ENCODE measurements around the gene HOXB9.
A peak's percentile ranks its signal among the peaks of the same experiment; 100 is the strongest.

Gene HOXB9

DNA sequence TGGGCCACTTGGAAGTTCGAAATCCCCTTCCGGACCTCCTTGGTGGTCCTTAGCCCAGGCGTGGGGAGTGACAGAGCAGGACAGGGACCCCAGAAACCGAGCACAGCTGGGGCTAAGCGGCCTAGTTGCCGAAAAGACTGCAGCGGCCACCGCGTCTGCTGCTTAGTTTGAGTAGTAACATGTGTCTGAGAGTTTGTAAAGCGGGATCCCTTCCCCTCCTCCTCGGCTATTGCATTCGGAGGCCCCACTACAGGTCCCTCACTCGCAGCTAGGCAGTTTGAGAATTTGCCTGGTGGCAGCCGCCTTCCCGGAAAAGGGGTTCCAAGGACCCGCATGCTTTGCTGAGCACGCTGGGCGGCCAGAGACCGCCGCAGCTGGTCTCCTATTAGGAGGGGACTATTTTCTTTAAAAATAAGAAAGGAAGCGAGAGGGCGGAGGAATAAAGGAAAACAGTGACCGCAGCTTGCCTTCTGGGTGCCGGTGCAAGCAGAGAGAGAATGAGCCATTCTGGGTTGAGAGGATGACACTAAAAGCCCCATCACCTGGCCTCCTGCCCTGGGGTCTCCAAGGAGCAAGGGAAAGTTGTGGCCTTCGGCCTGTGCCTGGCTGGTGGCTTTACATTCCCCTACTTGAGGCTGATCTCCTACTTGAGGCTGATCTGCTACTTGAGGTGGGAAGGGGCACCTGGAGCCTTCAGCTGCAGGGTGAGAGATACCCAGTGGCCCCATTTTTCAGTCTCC is 31.4 kb downstream of the HOXB9 start:
- DNase-seq, result no peak

GRCh38 chr17:48593840-48594537 is 32.2 kb downstream of the HOXB9 start:
- DNase-seq, result peak; percentile 90

DNA sequence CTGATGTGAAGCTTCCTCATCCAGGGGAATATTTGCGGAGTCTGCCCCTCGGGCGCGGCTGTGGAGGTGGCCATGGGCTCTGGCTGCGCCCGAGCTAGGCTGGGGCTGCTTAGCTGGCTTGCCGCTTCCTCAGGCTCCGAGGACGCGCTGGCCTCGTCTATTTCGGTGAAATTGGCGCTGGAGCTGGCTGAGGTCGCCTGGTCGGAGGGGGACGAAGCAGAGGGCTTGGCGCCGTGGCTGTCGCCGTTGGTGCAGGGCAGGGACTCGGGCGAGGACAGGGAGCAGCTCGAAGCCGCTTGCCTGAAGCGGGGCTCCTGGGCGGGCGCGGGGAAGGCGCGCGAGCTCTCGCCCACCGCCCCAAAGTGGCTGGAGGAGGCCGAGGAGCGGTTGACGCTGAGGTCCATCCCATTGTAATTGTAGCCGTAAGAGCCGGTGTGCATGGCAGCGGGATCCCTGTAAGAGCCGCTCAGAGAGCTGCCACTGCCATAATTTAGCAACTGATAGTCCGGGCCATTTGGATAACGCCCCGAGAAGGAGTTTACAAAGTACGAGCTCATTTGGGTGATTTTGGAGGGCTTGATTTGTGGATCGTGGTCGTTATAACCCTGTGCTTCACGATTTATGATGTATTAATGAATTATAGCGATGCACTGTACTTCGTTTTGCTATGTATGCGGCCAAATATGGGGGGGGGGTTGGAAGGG is 32.9 kb downstream of the HOXB9 start, which contains the start of gene HOXB5:
Gene HOXB5, minus strand, starts transcription at position 654 of the 704 bp plus-strand sequence. Its CDS starts 97 bp downstream, at position 557.
- DNase-seq, result peak; percentile 50

- no peak for DNase-seq
These were observed 33.6 kb downstream of the HOXB9 start for GRCh38 chr17:48592577-48592976.

DNA sequence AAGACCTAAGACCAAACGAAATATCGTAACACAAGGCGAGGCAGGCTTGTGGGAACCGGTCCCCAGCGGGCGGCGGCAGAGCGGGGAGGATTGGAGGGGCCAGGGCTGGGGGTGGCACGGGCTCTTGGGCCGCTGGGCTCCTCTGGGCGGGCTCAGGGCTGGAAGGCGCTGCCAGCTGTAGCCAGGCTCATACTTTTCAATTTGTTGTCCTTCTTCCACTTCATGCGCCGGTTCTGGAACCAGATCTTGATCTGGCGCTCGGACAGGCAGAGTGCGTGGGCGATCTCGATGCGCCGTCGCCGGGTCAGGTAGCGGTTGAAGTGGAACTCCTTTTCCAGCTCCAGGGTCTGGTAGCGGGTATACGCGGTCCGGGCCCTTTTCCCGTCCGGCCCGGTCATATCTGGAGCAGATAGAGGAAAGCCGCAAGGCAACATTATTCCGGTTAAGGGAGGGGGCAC is 34.1 kb downstream of the HOXB9 start:
- no peak for DNase-seq

DNA sequence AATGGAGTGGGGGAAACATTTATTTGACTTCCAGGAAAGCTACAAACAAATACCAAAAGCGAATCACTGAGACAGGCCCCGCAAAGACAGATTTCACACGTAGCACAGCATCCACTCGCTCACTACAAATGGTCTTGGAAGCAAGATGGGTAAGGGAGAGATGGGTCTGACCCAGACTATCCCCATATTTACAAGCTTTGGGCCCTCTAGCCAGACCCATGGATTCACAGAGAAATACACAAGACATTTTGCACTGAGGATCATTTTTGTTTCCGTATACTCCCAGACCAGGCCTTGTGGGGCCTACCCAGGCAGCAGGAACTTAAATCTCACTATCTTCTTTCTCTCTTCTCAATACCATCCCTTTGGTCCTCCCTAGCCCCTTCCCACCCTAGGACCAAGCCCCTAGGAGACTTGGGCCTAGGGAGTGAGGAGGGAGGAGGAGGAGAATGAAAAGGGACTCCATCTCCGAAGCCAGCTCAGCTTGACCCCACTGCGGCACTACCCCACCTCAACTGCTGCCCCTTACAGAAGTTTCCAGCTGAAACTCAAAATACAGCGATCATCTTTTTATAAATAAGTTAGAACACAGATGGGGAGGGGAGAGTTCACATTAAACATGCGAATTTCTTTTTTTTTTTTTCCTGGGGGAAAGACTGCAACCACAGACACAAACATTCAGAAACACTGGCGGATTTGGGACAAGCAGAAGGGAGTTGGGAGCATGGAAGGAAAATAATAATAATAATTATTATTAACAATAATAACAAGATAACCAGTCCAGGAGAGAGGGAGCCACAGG is 34.7 kb downstream of the HOXB9 start:
- DNase-seq, result no peak

GRCh38 chr17:48590607-48591161 is 35.5 kb downstream of the HOXB9 start:
- DNase-seq, result no peak

DNA sequence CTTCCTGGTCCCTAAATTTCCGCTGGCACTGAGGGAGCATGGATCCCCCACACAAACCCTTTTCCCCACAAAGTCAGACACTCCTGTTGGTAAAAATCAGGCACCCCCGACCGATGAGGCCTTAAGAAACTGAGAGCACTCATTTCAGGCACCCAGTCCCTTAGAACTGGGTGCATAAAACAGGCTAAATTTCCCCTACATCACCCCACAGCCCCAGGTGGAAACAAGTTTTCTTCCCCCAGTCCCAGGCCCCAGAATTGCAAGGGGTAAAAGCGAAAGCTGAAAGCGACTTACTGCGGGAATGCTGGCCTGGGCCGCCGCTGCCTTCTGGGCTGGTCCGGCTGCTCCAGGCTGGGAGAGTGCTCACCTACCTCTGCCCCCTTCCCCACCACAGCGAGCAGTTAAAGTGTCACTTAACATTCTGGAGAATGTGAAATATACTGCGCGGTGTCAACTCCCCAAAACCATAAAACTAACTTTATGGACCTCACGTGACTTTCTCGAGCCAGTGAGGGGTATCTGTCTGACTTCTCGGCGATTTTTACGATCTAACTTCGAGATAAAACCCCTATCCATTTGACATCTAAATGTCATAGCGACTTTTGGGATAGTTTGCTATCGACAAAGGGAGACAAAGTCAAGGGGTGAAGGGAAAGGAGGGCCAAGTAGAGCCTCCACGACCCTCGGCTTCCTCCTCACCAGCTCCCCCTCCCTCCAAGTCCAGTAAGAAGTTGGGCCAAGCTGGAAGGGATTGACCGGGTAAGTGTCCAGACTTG is 36.1 kb downstream of the HOXB9 start, which contains the start of gene HOXB3:
Gene HOXB3, minus strand, starts transcription at position 411 of the 776 bp plus-strand sequence. CDS start 37,767 bp downstream, outside the sequence.
- no peak for DNase-seq

- no peak for DNase-seq
These were observed 36.9 kb downstream of the HOXB9 start for GRCh38 chr17:48589060-48589830.

DNA sequence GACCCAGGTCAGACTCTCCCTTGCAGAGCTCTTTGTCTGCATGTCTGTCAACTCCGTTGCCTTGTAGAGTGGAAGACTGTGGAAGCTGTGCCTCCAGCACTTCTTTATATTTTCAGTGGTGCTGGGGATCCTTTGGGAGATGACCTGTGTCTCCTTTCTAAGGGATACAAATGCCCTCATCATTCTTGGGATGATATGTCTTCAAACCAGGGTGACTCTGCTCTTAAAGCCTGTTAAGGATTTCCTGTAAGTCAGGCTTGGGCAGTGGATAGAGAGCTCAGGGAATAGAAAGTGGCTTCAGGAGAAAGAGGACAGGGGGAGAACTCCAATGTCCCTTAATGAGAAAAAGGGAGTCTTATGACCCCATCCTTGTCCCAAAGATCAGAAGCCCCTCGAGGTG is 37.6 kb downstream of the HOXB9 start:
- DNase-seq, result no peak

DNA sequence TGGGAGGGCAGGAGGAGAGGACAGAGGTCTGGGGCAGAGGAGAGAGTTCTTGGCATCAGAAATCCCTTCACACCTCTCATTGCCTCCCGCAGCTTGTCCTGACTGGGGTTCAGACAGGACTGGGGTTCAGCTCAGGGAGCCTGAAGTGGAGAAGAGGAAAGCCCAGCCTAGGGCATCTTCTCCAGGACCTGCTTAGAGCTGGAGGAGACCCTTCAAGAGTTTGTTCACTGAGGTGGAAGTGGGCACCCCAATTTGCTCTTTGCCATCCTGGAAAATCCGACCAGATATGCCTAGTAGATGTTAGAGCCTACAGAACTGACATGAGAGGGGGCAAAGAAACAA is 38.1 kb downstream of the HOXB9 start:
- DNase-seq, result no peak

DNA sequence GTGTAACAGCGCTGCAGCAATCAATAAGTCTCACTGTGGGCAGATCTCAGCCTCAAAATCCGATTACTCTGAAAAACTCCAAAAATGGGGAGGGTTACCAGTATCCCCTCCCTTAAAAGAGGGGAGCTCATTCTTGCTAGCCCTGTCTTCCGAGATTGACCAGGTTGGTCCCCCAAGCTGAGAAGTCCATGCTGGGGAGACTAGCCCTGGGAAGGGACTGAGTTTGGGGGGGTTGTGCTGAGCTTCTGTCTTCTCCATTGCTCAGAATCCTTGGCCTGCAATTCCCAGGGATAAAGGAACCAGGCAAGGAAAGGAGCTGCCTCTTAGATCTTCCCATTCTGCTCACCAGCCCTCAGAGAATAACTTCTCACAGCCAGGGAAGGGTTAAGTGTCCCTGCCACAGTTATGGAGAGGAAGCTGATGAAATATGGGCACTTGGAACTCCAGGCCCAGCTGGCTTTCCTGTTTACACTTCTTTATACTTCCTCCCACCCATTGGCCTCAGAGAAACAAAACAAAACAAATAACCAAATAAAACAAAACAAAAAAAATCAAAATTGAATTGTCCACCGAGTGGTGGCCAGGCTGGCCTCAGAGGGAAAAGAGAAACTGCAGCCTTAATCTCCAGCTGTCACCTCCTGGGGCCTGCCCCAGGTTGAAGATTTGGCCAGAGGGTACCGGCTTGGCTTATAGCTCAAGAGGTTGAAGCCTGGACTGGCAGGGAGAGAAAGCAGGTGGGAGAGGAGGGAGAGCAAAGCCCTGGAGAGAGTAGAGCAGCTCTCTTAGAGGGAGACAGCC is 38.7 kb downstream of the HOXB9 start:
- no peak for DNase-seq

DNA sequence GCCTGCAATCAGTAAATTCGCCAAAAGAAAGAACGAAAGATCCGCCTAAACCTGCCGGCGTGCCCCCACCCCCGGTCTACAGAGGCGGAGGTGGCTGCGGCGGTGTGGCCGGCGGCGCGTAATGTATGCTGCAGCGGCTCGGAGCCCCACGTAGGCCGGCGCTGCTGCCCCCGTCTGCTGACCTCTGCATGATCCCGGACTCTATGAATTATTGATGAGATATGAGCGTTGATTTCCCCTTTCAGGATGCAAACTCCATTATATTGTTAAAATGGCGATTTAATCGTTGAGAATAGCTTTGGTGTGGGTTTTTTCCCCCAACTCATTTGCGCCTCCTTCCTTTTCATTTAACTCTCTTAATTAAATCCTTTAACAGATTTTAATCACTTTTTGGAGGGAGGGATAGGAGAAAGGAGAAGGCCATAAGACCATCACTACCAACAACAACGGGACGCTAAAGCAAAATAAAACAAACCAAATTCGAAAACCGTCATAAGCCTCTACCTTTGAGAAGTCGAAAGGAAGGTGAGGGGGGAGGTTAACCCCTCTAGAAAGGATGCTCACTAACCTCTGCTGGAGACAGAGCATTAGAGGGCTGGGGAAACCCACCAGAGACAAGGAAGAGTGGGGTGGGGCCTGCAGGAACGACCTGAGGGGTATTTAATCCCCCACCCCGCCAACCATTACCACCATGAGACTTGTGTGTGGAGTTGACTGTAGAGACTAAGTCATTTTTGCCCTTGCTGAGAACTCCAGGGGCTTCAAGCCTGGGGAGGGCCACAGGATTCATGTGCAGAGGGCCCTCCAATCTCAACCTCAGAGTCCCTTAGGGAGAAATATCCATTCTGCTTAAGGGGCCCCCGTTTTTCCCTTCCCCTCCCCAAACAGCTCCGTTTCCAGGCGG is 39.6 kb downstream of the HOXB9 start:
- peak; percentile 56 for DNase-seq

GRCh38 chr17:48584223-48584741 is 41.9 kb downstream of the HOXB9 start:
- no peak for DNase-seq

GRCh38 chr17:48583708-48584222 is 42.4 kb downstream of the HOXB9 start:
- DNase-seq, result no peak

DNA sequence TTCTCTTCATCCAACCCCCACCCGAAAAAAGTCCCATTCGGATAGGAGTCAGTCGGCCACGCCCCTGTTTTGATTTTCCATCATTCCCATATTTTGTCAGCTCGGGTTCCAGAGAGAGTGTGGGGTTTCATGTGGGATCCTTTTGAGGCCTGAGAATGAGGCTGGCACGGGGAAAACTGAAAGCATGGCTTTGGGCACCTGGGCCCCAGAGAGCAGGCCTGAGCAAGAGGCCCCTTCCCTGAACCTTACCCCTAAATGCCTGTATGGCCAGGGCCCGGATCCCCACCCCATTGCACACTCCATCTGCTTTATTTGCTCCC is 43.4 kb downstream of the HOXB9 start:
- no peak for DNase-seq

DNA sequence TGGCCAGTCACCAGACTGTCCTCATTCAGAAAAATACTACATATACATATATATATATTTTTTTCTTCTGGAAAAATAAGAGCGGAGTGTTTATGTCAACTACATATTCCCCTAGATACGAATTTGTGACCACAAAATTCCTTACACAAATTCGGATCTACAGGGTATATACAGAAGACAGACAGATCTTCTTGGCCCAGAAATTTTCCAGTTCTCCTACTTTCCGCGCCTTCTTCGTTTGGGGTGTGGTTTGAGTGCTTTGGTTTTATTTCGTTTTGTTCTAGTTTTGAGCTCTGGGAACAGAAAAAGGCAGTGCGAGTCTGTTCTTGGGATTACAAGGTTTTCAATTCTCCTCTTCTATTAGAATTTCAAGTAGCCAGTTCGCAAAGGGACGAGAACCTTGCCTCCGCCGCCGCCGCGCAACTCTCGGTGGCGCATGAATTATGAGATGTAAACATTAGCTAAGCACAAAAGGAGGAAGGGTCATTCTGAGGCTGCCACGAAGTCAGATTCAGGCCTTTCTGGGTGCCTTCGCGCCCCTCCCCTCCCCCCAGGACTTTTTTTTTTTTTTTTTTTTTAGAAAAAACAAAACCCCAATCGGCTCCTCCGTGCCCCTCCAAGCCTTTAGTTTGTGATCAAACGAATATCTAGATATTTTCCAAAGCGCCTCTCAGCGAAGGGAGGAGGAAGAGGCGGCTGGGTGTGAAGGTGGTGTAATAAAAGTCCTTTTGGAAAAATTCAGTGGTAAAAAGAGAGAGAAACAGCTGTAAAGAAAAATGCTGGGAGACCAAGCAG is 46.2 kb downstream of the HOXB9 start:
- DNase-seq, result no peak

DNA sequence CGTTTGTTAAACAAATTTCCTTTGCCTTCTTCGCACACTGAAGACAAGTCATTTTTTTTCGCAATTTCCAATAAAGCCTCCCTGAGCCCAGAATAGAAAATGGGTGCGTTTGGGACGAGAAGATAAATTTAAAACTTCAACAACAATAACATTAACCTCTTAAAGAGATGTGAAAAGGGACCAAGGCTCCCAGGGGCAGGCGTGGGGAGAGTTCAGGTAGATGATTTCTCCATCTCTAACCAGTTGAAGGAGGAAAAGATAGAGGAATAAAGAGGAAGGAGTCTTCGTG is 46.7 kb downstream of the HOXB9 start:
- DNase-seq, result no peak
